GM20000 (cell line): ENCODE measurements around the gene RWDD3.

Experiments
- DNase-seq: peaks from one replicate; pipeline ENCODE4 v3.0.0; 2012; ENCODE audit warnings: low spot score
- CTCF ChIP-seq: IDR thresholded peaks from 2 replicates; pipeline ENCODE4 v1.5.1; 2012; ENCODE audit warnings: mild to moderate bottlenecking, control low read depth; ENCODE audit errors: extremely low read depth, missing control alignments

The RWDD3 gene

GRCh38 chr1:95259245-95259644 lies 25.2 kb downstream of the RWDD3 start:
- no peak for TF ChIP-seq CTCF
- no peak for DNase-seq

GRCh38 chr1:95262913-95263312 lies 28.9 kb downstream of the RWDD3 start:
- no peak for TF ChIP-seq CTCF
- no peak for DNase-seq

DNA sequence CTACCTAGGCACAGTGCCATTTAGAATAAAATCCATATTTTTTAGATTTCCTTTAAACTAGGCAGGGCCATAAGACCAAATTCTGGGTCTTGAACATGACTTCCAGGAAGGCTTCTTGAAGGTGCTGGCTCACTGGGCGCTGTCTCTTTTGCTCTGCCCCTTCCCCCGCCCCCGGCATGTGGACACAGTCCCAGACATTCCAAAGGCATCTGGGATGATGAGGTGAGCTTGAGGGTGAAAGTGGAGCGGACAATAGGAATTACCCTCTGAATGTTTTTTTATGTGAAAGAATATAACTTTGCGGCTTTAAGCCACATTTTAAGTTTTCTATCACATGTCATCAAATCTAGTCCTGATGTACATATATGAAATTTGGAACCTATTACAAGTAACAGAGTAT lies 29.4 kb downstream of the RWDD3 start:
- TF ChIP-seq CTCF, result no peak

GRCh38 chr1:95265106-95265505 lies 31.1 kb downstream of the RWDD3 start:
- no peak for TF ChIP-seq CTCF

More for the DNA sequence above, 29.4 kb downstream of the RWDD3 start:
- no peak for DNase-seq

DNA sequence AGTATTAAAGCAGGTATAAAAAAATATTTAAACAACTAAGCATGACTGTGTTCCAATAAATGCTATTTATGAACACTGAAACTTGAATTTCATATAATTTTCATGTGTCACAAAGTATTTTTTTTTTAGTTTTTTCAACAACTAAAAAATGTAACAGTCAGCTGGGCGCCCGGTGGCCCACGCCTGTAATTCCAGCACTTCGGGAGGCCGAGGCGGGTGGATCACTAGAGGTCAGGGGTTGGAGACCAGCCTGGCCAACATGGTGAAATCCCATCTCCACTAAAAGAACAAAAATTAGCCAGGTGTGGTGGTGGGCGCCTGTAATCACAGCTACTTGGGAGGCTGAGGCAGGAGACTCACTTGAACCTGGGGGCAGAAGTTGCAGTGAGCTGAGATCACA lies 42.4 kb downstream of the RWDD3 start:
- no peak for TF ChIP-seq CTCF
- no peak for DNase-seq

More at GRCh38 chr1:95265106-95265505, 31.1 kb downstream of the RWDD3 start:
- no peak for DNase-seq

- DNase-seq, result peak; percentile 14
- no peak for TF ChIP-seq CTCF
Observed at GRCh38 chr1:95278173-95279006, 44.4 kb downstream of the RWDD3 start.

DNA sequence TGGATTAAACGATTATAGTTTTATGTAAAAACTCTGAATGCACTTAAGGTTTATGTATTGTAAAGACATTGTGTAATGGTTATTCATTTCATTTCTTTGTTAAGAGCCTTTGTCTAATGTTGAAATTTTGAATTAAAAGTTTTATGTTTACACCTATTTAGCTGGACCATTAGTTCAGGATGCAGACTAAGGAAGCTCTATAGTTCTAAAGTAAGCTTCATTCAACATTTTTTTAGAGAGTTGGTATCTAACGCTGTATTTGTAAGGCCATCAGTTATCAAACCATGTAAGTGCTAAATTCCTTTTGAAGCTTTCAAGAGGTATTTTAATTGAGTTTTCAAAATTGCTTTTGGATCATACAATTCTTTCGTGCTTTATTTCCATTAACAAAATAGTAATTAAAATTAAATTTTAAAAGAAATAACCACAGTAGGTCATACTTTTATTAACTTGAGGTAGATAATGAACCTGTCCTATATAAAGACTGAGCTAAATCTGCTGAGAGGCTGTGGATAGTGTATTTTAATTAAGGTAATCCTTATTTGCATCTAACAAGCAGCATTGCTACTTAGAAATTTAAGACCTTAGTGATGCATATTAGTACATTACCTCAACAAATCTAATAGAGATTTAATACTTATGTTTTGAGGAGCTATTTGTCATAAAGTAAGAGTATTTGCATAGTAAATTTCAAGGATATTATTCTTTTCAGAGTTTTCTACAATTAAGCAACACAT lies 47.9 kb downstream of the RWDD3 start:
- no peak for DNase-seq
- no peak for TF ChIP-seq CTCF
